B cell (primary cell): ENCODE data around the gene QSOX2.

ENCODE experiments used
- CTCF ChIP-seq: fragments of 200-600 bp; IDR thresholded peaks from one replicate; pipeline ENCODE4 v1.8.0; 2022; ENCODE audit warnings: antibody characterized with exemption, mild to moderate bottlenecking
- EZH2 ChIP-seq: IDR thresholded peaks from 2 replicates; pipeline ENCODE4 v1.6.1; 2012; ENCODE audit warnings: borderline replicate concordance, low read depth, mild to moderate bottlenecking, moderate library complexity, low read length; ENCODE audit not compliant: insufficient read depth, poor library complexity, severe bottlenecking

GRCh38 chr9:136286359-136286986, 40.9 kb upstream of the QSOX2 start:
- no peak for TF ChIP-seq CTCF
- no peak for TF ChIP-seq EZH2
